VCaP (cell line): ENCODE results near the gene DSTN.

Experiments
- H3K27ac ChIP-seq: fragments of 450-650 bp; 2 replicates; pipeline ENCODE4 v1.5.1; 2017
- CTCF ChIP-seq: fragments of 450-650 bp; conservative IDR thresholded peaks from 2 replicates; pipeline ENCODE4 v1.5.1; 2017; ENCODE audit warnings: mild to moderate bottlenecking, moderate library complexity

Gene DSTN

GRCh38 chr20:17630806-17631195 lies 60.9 kb downstream of the DSTN start:
- no peak overlapping the region for H3K27ac ChIP-seq
- no peak for TF ChIP-seq CTCF

- H3K27ac ChIP-seq = no peak overlapping the region
- TF ChIP-seq CTCF = no peak
Observed at GRCh38 chr20:17631576-17632319, 61.9 kb downstream of the DSTN start.

GRCh38 chr20:17633221-17633849 lies 63.5 kb downstream of the DSTN start:
- H3K27ac ChIP-seq = no peak overlapping the region
- no peak for TF ChIP-seq CTCF

- H3K27ac ChIP-seq = no peak overlapping the region
Observed at GRCh38 chr20:17633850-17634500, 64.1 kb downstream of the DSTN start.

GRCh38 chr20:17634661-17635331 lies 64.9 kb downstream of the DSTN start:
- H3K27ac ChIP-seq = no peak overlapping the region
- no peak for TF ChIP-seq CTCF

More at GRCh38 chr20:17633850-17634500, 64.1 kb downstream of the DSTN start:
- no peak for TF ChIP-seq CTCF

- TF ChIP-seq CTCF = no peak
- H3K27ac ChIP-seq = no peak overlapping the region
Observed at GRCh38 chr20:17635332-17636244, 65.7 kb downstream of the DSTN start.
